Adrenal gland (tissue), 12 donors: ENCODE results near the gene C2orf49. TPM values are rescaled to one million over a fixed set of nuclear protein-coding genes. Genes with fewer than 3 reads are reported as not detected.

Source experiments
- DNase-seq, 7 donors: peaks; one replicate each; pipeline ENCODE4 v3.0.0-alpha.2; 2019 to 2020
- H3K27ac ChIP-seq, 5 donors: fragments of 200-600 bp; sonication (generic) in 4 of 5; 1 replicate in 3 of 5; 2 replicates in 2 of 5; pipeline versions ENCODE4 v1.5.1 to v1.8.0; 2016 to 2020; ENCODE audit warnings: mild to moderate bottlenecking in 1 of 5
- H3K27me3 ChIP-seq: fragments of 200-600 bp; 2 replicates; pipeline ENCODE4 v1.8.0; 2021
- H3K36me3 ChIP-seq, 2 donors: fragments of 200-600 bp; replicated peaks in 1 of 2; 1 replicate in 1 of 2; 2 replicates in 1 of 2; pipeline versions ENCODE4 v1.5.1 to v1.8.0; 2018 to 2022
- H3K4me1 ChIP-seq, 2 donors: fragments of 200-600 bp; replicated peaks in 1 of 2; 1 replicate in 1 of 2; 2 replicates in 1 of 2; pipeline versions ENCODE4 v1.5.1 to v1.8.0; 2018 to 2021
- H3K4me3 ChIP-seq, 4 donors: fragments of 200-600 bp; sonication (generic) in 3 of 4; one replicate each; pipeline ENCODE4 v1.5.1; 2016 to 2018
- H3K9me3 ChIP-seq, 3 donors: fragments of 200-600 bp; sonication (generic) in 1 of 3; replicated peaks in 1 of 3; 1 replicate in 2 of 3; 2 replicates in 1 of 3; pipeline versions ENCODE4 v1.5.1 to v1.8.0; 2016 to 2021
- POLR2A ChIP-seq, 2 donors: fragments of 450-650 bp; IDR thresholded peaks; one replicate each; pipeline ENCODE4 v1.6.1; 2017; ENCODE audit warnings: antibody characterized with exemption in 2 of 2, mild to moderate bottlenecking in 2 of 2, moderate library complexity in 1 of 2
- WGBS, 4 donors: extraction: QIAGEN DNeasy Blood & Tissue Kit in 2 of 4; methylation state at CpG; one replicate each; pipeline versions ENCODE4 v1.1.5 to v1.1.7; 2013 to 2017; 5-methylcytosine and 5-hydroxymethylcytosine counted together
- intact Hi-C, 2 donors: fragments of 100-400 bp; cut with DNase I; formaldehyde crosslinking; loops; one replicate each; pipeline versions ENCODE4 v1.14.1 to v1.15.0; 2022 to 2023
- polyA plus RNA-seq, 3 donors: library from polyadenylated mRNA; stranded (reverse); fragments of 200-250 nt in 2 of 3; fragments of 350-450 nt in 1 of 3; fragmentation: Illumina TruSeq in 1 of 3; extraction: RNeasy Lipid Tissue Mini Kit (QIAGEN cat#74804) in 1 of 3; gene quantifications; one replicate each; pipeline ENCODE4 v1.2.3, GENCODE V29; 2013 to 2014
- total RNA-seq, 9 donors: library from RNA; depleted of rRNA in 4 of 9; stranded (reverse); fragments of >200 nt in 4 of 9; fragments of 120-200 nt in 1 of 9; fragmentation: NEBNext Ultra II Directional in 1 of 9; extraction: Animal tissue kit (Norgen Biotek cat#: 25700) in 1 of 9; gene quantifications; one replicate each; pipeline versions ENCODE4 v1.1.0 to v1.2.4, GENCODE V29; 2013 to 2023
- TF ChIP-seq, protein P1 (sequence below), 6 experiments: fragments of 450-650 bp in 4 of 6; fragments of 200-600 bp in 2 of 6; sonication (generic) in 1 of 6; IDR thresholded peaks; 1 replicate in 5 of 6; 2 replicates in 1 of 6; pipeline versions ENCODE4 v1.5.1 to v1.8.0; 2016 to 2021; ENCODE audit warnings: antibody characterized with exemption in 6 of 6, mild to moderate bottlenecking in 2 of 6, moderate library complexity in 1 of 6
- donor health status: healthy with polysubstance abuse.
- donor health status: Bipolar disorder and iron deficiency.
- donor health status: DM: yes; HTN: yes; CAD: no.
- donor health status: DM: no; HTN: no; CAD: no.
- donor health status: DM: no; HTN: no; CAD: no.
- donor health status: DM: yes; HTN: yes; CAD: no.

The C2orf49 gene
- total and polyA plus RNA-seq, 12 donors, result 5.9 to 18.6 (median 14.3) TPM

- H3K36me3 ChIP-seq, result peaks cover 0 to 63% of the 10 kb centered on the region in 2 donors
- peak; percentile 83 to 95 (median 92) for DNase-seq
- peaks cover 13 to 20% of the 10 kb centered on the region in 2 donors for H3K4me1 ChIP-seq
- no peak for TF ChIP-seq POLR2A (IDR thresholded peaks at IDR 0.05)
- TF ChIP-seq, protein P1, sequence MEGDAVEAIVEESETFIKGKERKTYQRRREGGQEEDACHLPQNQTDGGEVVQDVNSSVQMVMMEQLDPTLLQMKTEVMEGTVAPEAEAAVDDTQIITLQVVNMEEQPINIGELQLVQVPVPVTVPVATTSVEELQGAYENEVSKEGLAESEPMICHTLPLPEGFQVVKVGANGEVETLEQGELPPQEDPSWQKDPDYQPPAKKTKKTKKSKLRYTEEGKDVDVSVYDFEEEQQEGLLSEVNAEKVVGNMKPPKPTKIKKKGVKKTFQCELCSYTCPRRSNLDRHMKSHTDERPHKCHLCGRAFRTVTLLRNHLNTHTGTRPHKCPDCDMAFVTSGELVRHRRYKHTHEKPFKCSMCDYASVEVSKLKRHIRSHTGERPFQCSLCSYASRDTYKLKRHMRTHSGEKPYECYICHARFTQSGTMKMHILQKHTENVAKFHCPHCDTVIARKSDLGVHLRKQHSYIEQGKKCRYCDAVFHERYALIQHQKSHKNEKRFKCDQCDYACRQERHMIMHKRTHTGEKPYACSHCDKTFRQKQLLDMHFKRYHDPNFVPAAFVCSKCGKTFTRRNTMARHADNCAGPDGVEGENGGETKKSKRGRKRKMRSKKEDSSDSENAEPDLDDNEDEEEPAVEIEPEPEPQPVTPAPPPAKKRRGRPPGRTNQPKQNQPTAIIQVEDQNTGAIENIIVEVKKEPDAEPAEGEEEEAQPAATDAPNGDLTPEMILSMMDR (IDR thresholded peaks at IDR 0.05), result peak; percentile 87 to 97 (median 94)
- WGBS, 4 donors, result 37 to 41% (median 41%) methylated on average over 28 to 30 of the region's 30 CpGs
- H3K9me3 ChIP-seq, result no peaks in the 10 kb centered on the region
- intact Hi-C loops, result loop anchor here (5.0 kb wide), 2 partner anchors 147 to 152 kb away; no protein-coding TSS in a partner anchor
- peak overlapping the region in 1 of 5 donors; percentile 94 for H3K27ac ChIP-seq
- H3K27me3 ChIP-seq, result no peaks in the 10 kb centered on the region
- H3K4me3 ChIP-seq, result no peak overlapping the region
Observed at GRCh38 chr2:105369777-105370690, 32.7 kb downstream of the C2orf49 start.

DNA sequence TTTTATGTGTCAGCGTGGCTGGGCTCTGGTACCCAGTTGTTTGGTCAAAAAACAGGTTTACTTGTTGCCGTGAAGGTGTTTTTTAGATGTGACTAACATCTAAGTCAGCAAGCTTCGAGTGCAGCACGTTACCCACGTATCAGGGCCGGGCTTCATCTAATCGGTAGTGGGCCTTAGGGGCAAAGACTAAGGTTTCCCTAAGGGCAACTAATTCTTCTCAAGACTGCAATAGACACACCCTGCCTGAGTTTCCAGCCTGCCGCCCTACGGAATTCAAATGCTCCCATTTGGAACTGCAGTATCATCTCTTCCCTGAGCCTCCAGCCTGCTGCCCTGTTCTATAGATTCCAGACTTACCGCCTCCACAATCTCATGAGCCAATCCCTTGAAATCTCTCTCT lies 33.8 kb downstream of the C2orf49 start:
- H3K36me3 ChIP-seq, result peaks cover 0 to 54% of the 10 kb centered on the region in 2 donors
- H3K9me3 ChIP-seq, result no peaks in the 10 kb centered on the region
- peak overlapping the region in 2 of 5 donors; percentile 83 to 94 for H3K27ac ChIP-seq
- TF ChIP-seq, protein P1 (IDR thresholded peaks at IDR 0.05), result no peak
- no peak for TF ChIP-seq POLR2A (IDR thresholded peaks at IDR 0.05)
- no peaks in the 10 kb centered on the region for H3K27me3 ChIP-seq
- no peak overlapping the region for H3K4me3 ChIP-seq
- intact Hi-C loops, result loop anchor here (5.0 kb wide), 2 partner anchors 146 to 151 kb away; no protein-coding TSS in a partner anchor
- peak in 2 of 7 donors; percentile 20 to 44 for DNase-seq
- peaks cover 13 to 27% of the 10 kb centered on the region in 2 donors for H3K4me1 ChIP-seq
- 81 to 90% (median 85%) methylated on average over 10 of the region's 10 CpGs for WGBS, 4 donors

- Histone ChIP-seq H3K4me1 (peaks cover 13 to 31% of the 10 kb centered on the region in 2 donors), H3K36me3 (peaks cover 0 to 50% of the 10 kb centered on the region in 2 donors)
- WGBS, 4 donors, result 57 to 78% (median 74%) methylated on average over 4 of the region's 4 CpGs
Observed at GRCh38 chr2:105371810-105372209, 34.5 kb downstream of the C2orf49 start.

More at GRCh38 chr2:105371810-105372209, 34.5 kb downstream of the C2orf49 start:
- Histone ChIP-seq H3K4me3 (no peak overlapping the region), H3K27ac (peak overlapping the region in 2 of 5 donors; percentile 83 to 94), H3K27me3 (no peaks in the 10 kb centered on the region), H3K9me3 (no peaks in the 10 kb centered on the region)
- no peak for TF ChIP-seq POLR2A (IDR thresholded peaks at IDR 0.05)
- TF ChIP-seq, protein P1 (IDR thresholded peaks at IDR 0.05), result no peak
- DNase-seq, result peak in 2 of 7 donors; percentile 39 to 65
- intact Hi-C loops, result loop anchor here (5.0 kb wide), 2 partner anchors 145 to 150 kb away; no protein-coding TSS in a partner anchor
